ENCODE results near the gene DIPK1B. TPM values are rescaled to one million over a fixed set of nuclear protein-coding genes. Genes with fewer than 3 reads are reported as not detected.

The DIPK1B gene
- total RNA-seq, 1 donor from 2014 or later = 2.2 TPM

- intact Hi-C loops (cut with micrococcal nuclease) = loop anchor here (10.0 kb wide), 1 partner anchor 49 kb away; the partner anchor contains the start of gene DIPK1B
- TF ChIP-seq CTCF (IDR thresholded peaks at IDR 0.05) = no peak
- Mint-ChIP-seq H3K36me3 (ENCODE audit: low read depth) (no peaks in the 10 kb centered on the region), H3K27ac (no peak overlapping the region), H3K27me3 (peaks cover 16% of the 10 kb centered on the region), H3K9me3 (no peaks in the 10 kb centered on the region), H3K4me3 (no peak overlapping the region), H3K4me1 (peaks cover 6% of the 10 kb centered on the region)
- CTCF ChIA-PET = no interaction called here
- ATAC-seq (ENCODE audit: low read depth) (peak; percentile 55), DNase-seq (no peak)
- POLR2A ChIA-PET = no interaction called here
Observed at GRCh38 chr9:136665704-136666371, 46.5 kb upstream of the DIPK1B start.

- ATAC-seq (ENCODE audit: low read depth) (no peak), DNase-seq (no peak)
- CTCF ChIA-PET = no interaction called here
- Mint-ChIP-seq H3K4me1 (peaks cover 6% of the 10 kb centered on the region), H3K4me3 (peak overlapping the region; percentile 58), H3K27ac (no peak overlapping the region), H3K9me3 (no peaks in the 10 kb centered on the region), H3K36me3 (ENCODE audit: low read depth) (no peaks in the 10 kb centered on the region), H3K27me3 (peaks cover 16% of the 10 kb centered on the region)
- TF ChIP-seq CTCF (IDR thresholded peaks at IDR 0.05) = no peak
- intact Hi-C loops (cut with micrococcal nuclease) = loop anchor here (10.0 kb wide), 1 partner anchor 48 kb away; the partner anchor contains the start of gene DIPK1B
- POLR2A ChIA-PET = no interaction called here
Observed at GRCh38 chr9:136666372-136667213, 45.8 kb upstream of the DIPK1B start.

GRCh38 chr9:136667214-136667939 is 45.0 kb upstream of the DIPK1B start:
- no peaks in the 10 kb centered on the region for H3K36me3 Mint-ChIP-seq (ENCODE audit: low read depth)
- no peak overlapping the region for H3K27ac Mint-ChIP-seq
- no peak overlapping the region for H3K4me3 Mint-ChIP-seq
- no peak for DNase-seq
- intact Hi-C loops (cut with micrococcal nuclease) = loop anchor here (10.0 kb wide), 1 partner anchor 47 kb away; the partner anchor contains the start of gene DIPK1B
- CTCF ChIA-PET = interaction anchor here (0.7 kb wide), 1 partner anchor 9 kb away, joined by 3 read pairs; no protein-coding TSS in a partner anchor
- TF ChIP-seq CTCF (IDR thresholded peaks at IDR 0.05) = no peak
- POLR2A ChIA-PET = no interaction called here
- H3K4me1 Mint-ChIP-seq = peaks cover 6% of the 10 kb centered on the region
- H3K9me3 Mint-ChIP-seq = no peaks in the 10 kb centered on the region
- peaks cover 16% of the 10 kb centered on the region for H3K27me3 Mint-ChIP-seq
- ATAC-seq (ENCODE audit: low read depth) = no peak

- H3K9me3 Mint-ChIP-seq = no peaks in the 10 kb centered on the region
- ATAC-seq (ENCODE audit: low read depth) (no peak), DNase-seq (no peak)
- peaks cover 15% of the 10 kb centered on the region for H3K27me3 Mint-ChIP-seq
- intact Hi-C loops (cut with micrococcal nuclease) = loop anchor here (2.0 to 10.0 kb wide), 2 partner anchors 19 to 47 kb away; partner anchors contain the start of genes AGPAT2 and DIPK1B
- ChIA-PET CTCF (interaction anchor here (0.6 to 0.7 kb wide), 2 partner anchors 8 to 1191 kb away, joined by 3 read pairs; no protein-coding TSS in a partner anchor), POLR2A (no interaction called here)
- H3K4me3 Mint-ChIP-seq = no peak overlapping the region
- no peaks in the 10 kb centered on the region for H3K36me3 Mint-ChIP-seq (ENCODE audit: low read depth)
- no peak overlapping the region for H3K27ac Mint-ChIP-seq
- H3K4me1 Mint-ChIP-seq = peaks cover 6% of the 10 kb centered on the region
- no peak for TF ChIP-seq CTCF (IDR thresholded peaks at IDR 0.05)
Observed at GRCh38 chr9:136667940-136668760, 44.2 kb upstream of the DIPK1B start.
